Vagina (tissue), 2 donors: ENCODE results near the gene MLN.

Experiments used
- POLR2A ChIP-seq, 2 donors: fragments of 450-650 bp; IDR thresholded peaks; one replicate each; pipeline ENCODE4 v1.6.1; 2017; ENCODE audit warnings: antibody characterized with exemption in 2 of 2, mild to moderate bottlenecking in 2 of 2, moderate library complexity in 2 of 2
- POLR2AphosphoS5 ChIP-seq, 2 donors: sonication (generic); formaldehyde crosslinking; IDR thresholded peaks; one replicate each; pipeline ENCODE4 v1.9.0; 2017; ENCODE audit warnings: antibody characterized with exemption in 2 of 2, mild to moderate bottlenecking in 2 of 2, low read depth in 1 of 2; ENCODE audit not compliant: insufficient read depth in 1 of 2

DNA sequence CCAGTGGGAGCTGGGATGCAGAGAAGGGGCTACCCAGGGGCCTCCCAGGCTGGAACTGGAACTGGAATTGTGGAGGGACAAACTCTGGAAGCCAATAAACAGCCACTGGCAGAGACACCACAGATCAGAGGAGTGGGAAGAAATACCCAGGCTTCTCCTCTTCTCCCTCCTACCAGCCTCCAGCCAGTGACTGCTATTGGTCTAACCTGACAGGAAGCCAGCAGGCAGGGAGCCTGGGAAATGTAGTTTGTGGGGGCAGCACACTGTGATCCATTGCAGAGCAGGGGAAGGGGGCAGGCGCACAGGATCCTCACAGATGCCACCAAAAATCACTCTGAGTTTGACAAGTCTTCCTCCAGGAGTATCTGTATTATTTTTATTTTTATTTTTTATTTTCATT is 12.1 kb upstream of the MLN start:
- TF ChIP-seq POLR2AphosphoS5 (IDR thresholded peaks at IDR 0.05; ENCODE audit: insufficient read depth in 1 of 2, low read depth in 1 of 2): no peak
- TF ChIP-seq POLR2A (IDR thresholded peaks at IDR 0.05): no peak
